SHP77 (cell line): ENCODE results near the gene KCND1.
A peak's percentile ranks its signal among the peaks of the same experiment; 100 is the strongest.

Source experiments
- DNase-seq, 2 experiments: peaks; one replicate each; lab custom pipeline; 2025; lab: John Stamatoyannopoulos, UW

The KCND1 gene

GRCh38 chrX:48974574-48974973 lies 2.9 kb upstream of the KCND1 start:
- DNase-seq: no peak

DNA sequence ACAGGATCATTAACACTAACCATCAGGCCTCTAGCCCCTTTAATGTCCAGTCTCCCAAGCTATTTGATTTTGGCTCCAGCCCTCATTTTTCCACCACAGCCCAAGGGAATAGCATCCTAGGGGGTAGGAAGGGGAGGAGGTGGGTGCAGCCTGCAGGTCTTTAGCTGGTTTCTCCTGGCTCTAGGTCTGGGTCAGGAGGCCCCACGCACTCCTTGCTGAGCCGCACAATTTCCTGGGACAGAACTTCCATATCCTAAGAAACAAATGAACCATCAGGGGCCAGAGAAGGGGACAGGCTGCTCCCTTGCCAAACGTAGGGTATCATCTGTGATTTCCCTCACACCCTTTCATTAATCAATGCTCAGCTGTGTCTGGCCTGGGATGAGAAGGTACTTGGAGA lies 2.4 kb upstream of the KCND1 start:
- no peak for DNase-seq

DNA sequence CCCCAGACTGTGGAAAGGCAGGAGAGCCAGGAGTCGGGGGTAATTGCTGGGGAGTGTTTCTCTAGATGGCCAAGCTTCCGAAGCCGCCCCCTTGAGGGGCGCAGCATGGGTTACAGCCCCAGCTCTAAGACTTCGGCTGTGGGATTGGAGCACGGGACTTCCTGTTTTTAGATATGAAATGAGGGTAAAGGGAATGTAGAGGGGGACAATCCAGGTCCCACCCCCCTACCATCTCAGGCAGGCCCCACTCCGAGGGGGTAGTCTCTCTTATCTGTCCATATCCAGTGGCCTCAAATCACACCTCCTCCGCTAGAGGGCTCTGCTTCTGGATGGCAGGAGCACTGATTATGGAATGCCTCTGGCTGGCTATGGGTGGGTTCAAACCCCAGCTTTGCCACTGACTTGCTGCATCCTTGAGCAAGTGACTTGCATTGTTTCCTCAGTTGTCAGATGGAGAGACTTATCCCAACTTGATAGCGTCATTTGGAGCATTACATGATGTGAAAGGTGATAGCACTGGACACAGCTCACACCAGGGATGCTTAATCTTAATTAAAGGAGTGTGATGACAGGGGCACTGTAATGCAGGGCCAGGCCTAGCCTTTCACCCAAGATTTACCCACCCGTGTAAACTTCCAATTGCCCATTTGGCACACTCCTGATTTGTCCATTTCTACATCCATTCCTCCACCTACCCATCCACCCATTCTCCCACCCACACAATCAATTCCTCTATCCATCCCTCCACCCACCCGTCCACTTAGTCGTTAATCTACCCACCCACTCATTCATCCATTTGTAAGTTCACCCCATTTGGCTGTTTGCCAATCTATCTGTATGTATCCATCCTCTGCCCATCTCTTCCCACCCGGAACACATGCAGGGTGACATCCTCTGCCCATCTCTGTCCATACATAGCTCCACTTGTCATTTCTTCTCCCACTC lies 848 bp upstream of the KCND1 start:
- peak in 1 of 2 experiments; percentile 15 for DNase-seq

DNA sequence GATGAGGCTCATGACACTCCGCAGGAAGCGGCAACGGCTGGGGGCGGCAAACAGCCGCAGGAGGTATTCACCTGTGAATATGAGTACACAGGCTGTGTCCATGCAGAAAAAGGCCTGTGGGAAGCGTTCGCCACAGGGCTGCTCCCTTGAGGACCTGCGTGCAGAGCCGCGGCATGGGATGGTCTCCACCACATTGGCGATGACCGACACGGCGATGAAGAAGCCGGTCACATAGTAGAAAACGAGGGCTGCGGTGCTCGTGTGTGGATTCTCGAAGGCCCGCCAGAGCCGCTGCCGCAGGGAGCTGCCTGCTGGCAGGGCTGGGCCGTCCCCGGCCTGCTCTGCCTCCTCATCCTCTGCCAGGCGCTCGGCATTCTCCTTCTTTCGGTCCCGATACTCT lies 2.2 kb downstream of the KCND1 start:
- no peak for DNase-seq

DNA sequence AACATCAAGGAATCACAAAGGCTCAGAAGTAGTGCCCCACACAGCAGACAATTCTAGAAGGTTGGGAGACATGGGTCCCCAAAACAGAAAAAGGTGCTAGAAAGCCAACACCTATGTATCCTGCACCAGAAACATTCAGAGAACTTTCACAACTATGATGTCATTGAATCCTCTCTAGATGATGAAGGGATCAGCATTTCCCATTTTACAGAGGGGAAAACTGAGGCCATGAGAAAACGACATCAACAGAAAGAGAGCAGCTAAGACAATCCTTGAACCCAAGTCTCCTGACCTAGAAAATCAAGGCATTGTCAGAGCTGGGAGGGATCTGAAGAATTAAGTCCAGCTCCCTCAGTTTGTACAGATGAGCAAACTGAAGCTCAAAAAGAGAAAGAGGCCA lies 3.3 kb downstream of the KCND1 start:
- no peak for DNase-seq

DNA sequence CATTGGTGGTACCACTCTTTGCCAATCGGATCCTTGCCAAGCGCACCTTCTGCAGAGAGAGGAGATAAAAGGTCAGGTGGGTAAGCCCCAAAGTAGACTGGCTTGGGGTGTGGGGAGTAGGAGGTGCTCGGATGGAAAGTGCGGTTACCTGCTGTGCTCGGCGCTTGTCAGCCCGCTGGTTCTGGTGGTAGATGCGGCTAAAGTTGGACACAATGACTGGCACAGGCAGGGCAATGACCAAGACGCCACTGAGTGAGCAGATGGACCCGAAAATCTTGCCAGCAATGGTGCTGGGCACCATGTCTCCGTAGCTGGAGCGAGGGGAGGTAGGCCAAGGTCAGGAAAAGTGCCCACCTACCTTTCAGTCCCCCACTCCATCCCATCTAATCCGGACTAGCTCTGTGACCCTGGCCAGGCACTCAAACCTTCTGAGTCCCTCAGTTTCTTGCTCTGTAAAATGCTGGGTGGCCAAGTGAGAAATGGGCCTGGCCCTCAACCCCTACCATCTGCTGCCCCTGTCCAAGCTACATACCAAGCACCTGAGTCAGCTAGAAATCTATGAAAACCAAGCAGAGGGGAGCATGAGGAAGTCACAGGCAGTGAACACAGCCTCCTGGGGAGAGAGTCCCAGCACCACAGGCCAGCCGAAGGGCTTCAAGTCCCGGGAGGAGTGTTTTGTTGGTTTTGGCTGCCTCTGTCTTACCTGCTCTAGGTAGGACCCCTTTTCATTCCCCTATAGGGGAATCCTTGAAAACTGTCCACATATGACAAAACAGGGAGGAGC lies 4.7 kb downstream of the KCND1 start:
- no peak for DNase-seq

DNA sequence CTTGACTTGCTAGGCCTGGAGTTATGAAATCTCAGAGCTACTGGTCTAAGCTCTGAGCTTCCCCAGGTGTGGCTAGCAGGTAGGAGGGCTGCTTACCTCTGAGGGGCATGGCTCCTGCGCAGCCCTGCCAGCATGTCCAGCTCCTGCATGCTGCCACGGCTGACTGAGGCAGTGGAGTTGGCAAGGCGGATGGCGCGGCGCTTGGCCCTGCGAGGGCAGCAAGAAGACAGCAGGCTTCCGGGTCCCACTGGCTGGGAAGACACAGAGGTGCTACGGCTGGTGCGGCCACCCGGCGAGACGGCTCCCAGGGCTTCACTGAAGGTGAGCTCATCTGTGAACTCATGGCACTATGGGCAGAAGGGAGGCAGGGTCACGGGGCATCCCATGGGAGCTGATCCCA lies 5.7 kb downstream of the KCND1 start:
- DNase-seq: no peak

- DNase-seq: no peak
These were observed 10.0 kb downstream of the KCND1 start for GRCh38 chrX:48961585-48962091.

GRCh38 chrX:48960291-48960690 lies 11.4 kb downstream of the KCND1 start:
- no peak for DNase-seq

- peak in 1 of 2 experiments; percentile 3 for DNase-seq
These were observed 13.0 kb downstream of the KCND1 start for GRCh38 chrX:48958635-48959094.

DNA sequence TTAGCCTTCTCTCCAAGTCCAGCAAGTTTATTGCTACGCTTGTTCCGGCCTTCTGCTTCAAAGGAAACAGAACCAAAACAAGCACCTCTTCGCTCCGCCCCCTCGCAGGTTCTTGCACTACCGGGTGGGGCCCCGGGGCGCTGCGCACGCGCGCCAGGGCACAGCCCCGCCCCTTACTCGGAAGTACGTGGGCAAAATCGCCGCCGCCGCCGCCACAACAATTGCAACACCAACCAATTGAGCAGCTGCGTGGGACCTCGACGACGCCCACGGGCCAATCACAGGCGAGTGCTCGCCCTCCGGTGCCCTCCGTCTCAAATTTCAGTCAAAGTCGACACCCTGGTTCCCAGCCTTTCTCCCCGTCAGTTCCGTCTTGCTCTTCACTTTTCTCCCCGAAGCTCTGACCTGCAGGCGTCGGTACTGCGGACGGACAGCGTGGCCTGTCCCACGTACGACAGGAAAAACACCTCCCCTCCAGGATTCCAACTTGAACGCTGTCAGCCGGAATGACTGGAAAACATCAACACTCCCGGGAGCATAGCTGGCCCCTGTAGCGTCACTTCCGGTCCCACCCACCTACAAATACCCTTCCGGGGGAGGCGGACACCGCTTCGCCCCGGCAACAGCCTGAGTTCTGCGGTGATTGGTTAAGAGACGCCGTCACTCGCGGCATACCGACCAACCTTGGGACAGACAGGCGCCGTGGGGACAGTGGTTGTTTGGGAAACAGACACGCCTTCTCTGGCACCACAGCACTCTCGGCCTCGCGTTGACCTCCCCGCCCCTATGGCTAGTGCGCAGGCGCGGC lies 13.6 kb downstream of the KCND1 start:
- peak; percentile 87 to 93 for DNase-seq

- DNase-seq: peak; percentile 18 to 48
These were observed 14.2 kb downstream of the KCND1 start, which contains the start of gene OTUD5 for GRCh38 chrX:48957477-48957826. Gene OTUD5, minus strand, starts transcription at chrX:48957607. Its CDS starts 37 bp downstream, at chrX:48957570.

DNA sequence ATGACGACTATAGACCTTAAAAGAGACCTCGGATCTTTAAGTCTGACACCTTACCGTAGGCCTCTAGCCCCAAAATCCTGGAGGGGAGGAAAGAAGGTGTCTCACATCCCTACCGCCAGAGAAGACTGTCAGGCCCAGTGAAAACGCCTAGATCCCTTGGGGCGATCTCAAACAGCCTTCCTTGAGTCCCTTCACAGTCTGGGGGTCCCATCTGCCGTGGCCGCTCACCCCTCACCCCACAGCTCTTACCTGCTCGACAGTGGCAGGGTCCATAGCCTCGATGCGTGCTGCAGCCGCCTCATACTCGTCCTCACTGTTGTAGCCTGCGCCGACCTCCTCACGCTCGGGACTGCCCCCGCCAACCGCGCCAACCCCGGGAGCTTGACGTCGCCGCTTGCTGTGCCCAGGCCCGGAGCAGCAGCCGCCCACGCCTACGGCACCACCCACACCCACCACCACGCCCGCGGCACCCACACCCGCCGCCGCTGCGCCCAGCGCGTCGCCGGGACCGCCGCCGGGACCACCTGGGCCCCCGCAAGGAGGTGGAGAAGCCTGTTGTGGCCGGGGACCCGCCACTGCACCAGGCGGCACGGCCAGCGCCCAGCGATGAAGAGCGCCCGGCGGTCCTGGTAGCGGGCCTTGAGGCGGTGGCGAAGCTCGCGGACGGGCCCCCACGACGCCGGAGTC lies 14.8 kb downstream of the KCND1 start:
- DNase-seq: no peak

DNA sequence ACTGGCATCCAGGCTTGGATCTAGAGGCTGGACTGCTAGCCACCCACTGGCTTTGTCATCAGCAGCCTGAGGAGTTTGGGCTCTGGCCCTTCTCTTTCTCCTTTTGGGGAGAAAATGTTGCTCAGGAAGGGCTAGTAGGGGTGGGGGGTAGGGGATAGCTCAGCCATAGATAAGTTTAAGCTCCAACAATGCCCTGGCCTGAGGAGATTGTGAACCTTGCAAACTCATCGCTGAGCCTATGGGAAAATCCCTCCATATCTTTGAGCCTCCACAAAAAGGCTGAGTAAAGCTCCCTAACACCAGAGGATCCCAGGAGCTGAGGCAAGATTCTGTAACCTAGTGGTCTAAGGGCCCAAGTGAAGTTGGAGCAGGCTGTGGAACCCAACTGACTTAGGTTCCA lies 23.1 kb downstream of the KCND1 start:
- DNase-seq: no peak

DNA sequence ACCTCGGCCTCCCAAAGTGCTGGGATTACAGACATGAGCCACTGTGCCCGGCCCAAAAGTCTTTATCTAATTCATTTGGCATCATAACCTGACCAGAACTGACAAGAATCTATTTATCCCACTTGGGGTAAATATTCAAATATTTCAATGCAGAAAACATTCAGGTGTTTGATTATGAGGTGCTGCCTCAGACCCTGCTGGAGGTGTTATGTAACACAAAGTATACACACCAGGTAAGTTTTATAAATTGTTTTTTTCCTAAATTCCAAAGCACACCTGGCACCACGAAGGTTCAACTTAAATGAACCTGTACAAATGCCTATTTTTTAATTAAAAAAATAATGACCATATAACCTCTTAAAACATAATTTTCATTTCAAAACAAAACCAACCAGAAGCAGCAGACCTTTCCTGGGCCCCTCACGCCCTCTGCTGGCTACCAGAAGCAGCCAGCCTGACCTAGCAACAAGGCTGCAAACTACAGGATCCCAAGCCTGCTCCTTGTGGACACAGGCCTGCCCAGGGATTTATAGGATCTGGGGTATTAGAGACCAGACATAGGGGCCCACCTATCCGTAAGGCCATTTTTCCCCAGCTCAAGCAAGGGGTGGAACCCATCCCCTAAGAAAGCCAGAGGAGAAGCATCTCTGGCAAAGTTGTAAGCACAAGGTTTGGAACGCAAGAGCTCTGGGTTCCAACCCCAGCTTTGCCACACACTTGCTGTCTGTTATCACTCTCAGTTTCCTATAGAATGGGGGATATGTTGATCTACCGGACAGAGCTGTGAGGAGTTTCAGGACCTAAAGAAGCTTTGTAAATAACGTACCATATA lies 25.9 kb downstream of the KCND1 start:
- DNase-seq: peak in 1 of 2 experiments; percentile 1

GRCh38 chrX:48942895-48943294 lies 28.7 kb downstream of the KCND1 start:
- no peak for DNase-seq

- DNase-seq: no peak
These were observed 31.2 kb downstream of the KCND1 start for GRCh38 chrX:48940404-48940955.

DNA sequence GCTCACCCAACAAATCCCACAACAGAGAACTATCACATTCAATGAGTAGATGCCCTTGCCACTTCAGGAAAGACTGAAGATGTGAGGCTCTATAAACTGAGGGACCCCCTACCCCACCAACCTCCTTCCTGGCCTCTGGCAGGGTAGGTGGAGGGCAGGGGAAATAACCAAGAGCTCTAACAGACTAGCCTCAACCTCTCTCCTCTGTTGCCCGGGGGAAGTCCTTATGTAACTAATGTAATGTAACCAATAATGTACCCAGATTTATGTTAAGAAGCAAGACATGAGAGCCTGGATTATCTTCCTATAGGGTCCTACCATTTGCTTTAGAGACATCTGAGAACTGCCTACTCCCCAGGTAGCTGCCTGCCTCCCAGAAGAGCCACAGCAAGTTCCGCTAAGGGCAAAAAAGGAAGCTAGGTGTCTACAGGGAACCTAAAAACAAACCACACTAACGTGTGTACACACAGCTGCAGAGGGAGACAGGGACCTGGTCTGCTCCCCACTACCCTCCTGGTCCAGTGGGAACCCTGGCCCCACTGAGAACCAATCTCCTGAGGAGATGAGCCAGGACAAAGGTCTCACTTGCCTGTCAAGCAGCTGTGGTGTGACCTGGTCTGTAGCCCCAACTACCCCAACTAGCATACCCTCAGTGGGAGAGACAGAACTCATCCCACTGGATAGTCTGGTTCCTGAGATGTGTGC lies 32.0 kb downstream of the KCND1 start:
- DNase-seq: no peak

DNA sequence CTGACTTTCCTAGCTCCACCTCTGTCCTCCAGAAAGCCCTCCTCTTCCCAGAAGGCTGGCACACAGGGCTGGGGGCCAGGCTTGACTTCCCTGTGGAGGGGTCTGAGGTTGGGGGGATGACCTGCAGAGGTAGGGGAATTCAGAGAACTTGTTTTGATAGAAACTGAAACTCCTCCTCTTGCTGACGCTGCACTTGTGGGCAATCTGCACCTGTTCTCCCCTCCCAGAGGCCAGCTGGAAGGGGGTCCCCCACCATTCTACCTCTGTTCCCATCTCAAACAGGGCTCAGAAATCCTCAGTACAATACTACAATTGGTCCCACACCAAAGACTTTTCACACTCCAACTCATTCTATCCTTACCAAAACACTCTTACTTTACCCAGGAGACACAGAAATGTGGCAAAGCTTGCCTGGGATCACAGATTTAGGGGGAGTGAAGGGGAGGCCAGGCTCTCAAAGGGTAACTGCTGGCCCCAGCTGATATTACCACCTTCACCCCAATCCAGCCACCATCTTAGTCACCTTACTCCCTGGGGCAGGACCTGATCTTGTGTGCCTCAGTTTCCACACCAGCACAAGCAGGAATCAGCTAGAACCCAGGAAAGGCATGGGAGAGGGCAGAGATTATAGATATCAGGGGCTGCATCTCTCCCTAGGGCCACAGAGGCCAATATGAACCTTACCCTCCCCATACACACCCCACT lies 32.8 kb downstream of the KCND1 start:
- DNase-seq: no peak
